NCI-H187 treated with DMSO at 0.1 percent for 48 hours (cell line): Measurements from ENCODE around the gene DCAF8.

Experiments used
- DNase-seq: peaks from one replicate; lab custom pipeline; 2025; lab: John Stamatoyannopoulos, UW

The DCAF8 gene

DNA sequence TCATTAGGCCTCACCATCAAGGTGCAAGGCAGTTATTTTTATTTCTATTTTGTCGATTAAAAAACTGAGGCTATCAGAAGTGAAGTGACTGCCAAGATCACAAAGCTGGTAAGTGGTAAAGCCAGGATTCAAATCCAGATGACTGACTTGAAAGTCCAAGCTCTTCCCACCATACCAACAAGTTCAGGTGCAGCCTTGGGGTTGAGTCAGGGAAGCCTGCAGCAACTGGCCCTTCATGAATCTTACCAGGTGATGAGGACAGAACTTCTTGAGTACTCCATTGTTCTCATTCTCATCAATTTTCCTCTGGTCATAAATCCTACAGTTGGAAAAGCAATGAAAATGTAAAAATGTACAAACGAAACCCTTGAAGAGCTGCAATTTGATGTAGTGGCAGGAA lies 37.0 kb downstream of the DCAF8 start:
- no peak for DNase-seq

DNA sequence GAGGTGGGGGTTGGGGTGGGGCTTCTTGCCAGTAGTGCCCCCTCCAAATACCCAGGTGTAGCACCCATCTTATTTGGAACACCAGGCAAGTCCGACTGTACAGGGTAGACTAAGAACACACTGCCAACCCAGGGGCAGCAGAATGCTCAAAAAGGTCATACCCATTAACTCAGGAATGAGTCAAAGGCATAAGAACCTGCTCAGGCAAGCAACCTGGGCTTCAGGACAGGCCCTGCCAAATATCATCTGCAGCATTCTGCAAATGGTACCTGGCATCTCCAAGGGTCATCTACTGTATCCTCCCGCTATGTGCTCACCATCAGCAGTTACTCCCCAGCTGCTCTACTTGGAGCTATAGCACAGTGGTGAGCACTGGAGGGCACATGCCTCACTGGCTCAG lies 37.7 kb downstream of the DCAF8 start:
- no peak for DNase-seq

DNA sequence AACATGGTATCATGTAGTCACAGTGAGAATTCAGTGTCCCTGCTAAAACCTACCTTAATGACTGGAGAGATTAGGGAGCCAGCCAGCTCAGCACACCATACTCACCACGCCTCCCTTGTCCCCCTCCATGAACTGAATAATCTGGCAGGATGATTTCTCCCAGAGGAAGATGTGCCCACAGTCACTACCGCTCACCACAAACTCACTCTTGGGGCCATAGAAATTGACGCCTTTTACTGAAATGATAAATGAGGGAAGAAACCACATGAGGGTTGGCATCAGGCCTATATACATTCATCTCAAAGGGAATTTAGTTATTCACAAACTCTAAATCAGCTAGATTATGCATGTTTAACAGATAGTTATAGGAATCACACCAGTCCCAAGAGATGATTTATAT lies 39.8 kb downstream of the DCAF8 start:
- no peak for DNase-seq

DNA sequence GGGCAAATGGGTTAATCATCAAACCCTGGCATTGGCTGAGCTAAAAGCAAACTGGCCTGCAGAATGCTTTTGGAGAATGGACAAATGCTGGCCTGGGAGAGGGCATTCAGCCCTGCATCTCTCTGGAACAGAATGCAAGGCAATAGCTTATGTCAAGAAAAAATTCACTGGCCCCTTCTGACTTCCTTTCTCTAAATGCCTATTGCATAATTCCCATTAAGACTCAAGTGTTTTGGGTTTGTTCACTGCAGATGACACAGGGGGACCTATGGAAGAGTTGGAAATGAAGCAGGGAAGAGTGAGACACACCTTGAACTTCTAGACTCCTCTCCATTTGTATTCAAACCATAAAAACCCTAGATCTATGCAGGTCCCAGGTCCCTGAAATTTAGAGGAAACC lies 41.3 kb downstream of the DCAF8 start:
- DNase-seq: no peak

DNA sequence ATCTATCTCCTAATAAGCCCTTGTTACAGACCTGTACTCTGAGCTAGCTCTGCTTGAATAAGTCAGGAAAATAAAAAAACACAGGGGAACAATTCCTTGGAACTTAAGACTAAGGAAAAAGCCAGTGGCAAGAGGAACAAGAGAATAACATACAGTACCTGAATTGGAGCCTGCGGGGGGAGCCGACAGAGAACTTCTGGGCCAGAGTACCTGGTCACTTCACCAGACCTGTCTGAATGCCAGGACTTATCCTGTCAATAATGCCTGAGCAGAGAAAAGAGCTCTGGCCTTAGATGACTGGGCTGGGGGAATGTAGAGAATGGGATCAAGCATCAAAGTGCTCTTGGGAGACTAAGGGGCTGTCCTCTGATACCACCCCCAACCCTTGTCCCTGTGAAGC lies 42.0 kb downstream of the DCAF8 start:
- DNase-seq: no peak

DNA sequence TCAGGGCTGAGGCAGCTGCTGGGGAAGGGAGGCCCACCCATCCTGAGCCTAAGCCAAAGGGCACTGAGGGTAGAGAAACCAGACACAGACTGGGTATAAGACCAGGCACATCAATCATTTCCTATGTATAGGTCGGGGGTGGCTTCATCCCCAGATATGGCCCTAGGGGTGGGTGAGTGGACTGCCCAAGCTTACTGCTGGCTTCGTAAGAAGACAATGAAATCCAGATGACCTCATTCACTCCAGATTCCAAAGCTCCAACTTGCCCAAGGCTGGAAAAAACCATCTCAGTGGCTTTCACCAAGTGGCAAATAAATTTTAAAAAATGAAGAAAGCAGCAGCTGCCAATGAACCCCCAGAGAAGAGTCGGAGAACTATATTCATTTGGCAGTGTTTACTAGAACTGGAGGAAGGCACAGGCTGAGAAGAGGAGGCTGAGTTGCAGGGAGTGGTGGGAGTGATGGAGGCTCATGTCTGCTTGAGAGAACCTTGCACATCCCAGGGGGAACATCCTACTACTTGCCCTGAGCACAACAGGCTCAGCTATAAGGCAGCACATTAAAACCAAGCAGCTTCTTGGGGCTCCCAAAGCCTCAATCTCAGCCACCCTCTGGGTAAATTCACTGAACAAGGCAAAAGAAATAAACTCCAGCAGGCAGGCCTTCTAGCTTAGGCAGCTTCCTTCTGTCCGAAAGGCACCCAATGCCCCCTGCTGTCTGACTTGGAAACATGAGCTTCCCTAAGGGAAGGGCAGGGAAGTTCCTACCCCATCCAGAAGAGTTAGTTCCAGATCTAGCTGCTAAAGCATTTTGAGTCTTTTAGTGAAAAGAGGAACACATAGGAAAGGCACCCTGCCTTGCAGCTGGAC lies 43.1 kb downstream of the DCAF8 start:
- DNase-seq: no peak

DNA sequence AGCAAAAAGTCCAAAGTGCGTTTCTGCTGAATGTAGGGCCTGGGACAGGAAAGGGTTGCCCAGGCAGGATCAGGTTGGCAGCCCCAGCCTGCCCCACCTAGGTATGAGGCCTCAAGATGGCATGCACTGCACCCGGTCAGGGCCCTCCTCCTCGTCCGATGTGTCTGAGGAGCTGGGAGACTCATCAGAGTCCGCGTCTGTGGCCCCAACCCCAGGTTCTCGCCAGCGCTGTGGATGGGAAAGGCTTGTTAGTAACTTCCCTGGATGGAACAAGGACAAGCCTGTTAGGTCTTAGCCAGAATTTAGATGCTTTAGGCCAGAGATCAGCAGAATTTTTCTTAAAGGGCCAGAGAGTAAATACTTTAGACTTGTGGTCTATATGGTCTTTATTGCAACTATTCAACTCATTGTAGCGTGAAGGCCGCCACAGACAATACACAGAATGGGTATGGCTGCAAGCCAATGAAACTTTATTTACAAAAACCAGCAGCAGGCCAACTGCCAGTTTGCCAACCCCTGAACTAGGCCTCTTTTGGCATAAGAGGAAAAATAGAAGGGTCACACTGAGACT lies 44.8 kb downstream of the DCAF8 start:
- DNase-seq: no peak

DNA sequence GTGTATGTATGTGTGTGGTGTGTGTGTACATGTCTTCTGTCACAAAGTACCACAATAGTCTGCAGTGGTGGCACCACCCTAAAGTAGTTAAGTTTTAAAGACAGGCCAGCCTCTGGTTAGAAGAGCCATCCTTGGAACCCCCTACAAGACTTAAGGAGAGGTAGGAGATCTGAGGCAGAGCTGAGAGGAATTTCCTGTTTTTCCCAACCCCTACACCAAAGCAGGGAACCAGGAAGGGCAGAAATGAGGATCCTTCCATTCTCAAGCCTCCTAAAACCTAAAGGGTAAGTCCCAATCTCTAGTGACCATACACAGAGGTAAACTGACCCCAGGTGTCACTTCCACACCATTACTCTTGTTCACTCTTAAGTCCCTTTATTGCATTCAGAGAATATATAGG lies 46.0 kb downstream of the DCAF8 start:
- DNase-seq: no peak

DNA sequence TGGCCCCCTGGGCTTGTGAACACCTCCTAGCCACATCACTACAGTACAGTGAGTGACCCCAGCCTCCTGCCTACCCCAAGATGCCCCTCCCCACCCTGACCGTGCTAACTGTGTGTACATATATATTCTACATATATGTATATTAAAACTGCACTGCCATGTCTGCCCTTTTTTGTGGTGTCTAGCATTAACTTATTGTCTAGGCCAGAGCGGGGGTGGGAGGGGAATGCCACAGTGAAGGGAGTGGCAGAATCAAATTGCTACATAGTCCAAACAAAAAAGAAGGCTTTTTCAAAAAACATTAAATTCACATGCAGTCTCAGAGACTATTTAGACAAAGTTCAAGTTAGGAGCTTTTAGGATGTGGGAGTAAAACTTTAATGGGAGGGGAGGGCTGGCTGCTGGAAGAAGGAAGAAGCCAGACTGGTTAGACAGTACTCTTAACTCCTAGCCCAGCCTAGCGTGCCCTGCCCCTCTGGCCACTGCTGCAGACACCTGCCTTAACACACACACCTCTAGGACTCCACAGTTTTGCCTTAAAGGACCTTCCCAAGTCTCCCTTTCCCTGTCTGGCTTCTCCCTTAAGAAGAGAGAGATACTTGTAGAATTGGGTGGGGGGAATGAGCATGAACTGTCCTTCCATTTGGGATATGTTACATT lies 47.7 kb downstream of the DCAF8 start:
- DNase-seq: no peak

DNA sequence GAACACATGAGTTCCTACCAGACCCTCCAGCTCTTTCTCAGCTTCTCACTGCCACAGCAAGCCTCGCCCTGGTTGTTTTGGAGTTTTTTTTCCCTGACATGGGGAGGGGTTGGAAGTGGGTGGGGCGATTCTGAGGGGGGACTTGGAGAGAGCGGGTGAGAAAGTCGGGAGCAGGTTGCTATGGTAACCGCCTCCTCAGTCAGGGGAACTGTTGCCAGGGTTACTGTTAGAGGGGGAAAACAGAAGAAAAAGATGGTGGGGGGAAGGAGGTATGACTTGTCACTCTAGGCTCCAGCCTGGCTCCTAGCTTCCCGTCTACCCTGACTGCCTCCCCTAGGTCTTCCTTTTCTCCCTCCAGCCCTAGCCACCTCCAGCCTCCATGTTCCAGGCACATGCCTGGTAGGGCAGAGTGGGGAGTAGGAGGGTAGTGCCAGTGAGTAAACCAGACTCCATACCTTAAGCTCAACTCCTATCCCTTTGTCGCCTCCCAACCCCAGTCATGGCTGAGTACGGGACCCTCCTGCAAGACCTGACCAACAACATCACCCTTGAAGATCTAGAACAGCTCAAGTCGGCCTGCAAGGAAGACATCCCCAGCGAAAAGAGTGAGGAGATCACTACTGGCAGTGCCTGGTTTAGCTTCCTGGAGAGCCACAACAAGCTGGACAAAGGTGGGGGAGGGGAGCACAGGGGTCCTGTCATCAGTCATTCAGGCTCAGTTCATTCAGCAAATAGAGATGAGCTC lies 51.1 kb downstream of the DCAF8 start:
- no peak for DNase-seq

DNA sequence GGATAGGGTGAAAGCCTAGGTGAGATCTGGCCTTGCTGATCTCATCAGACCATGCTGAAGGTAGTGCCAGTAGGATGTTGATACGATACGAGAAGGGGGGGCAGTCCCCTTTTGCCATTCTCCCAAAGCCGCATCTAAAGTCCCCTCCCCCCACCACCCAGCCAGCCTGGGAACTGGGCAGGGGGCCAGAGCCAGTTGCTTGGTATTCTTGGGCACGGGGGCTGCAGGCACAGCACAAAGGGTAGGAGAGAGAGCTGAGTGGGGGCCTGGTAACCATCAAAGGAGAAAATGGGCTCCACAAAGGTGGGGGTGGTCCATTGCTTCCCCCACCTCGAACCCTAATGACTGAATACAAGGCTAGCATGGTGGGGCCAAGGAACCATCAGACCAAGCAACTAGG lies 51.8 kb downstream of the DCAF8 start:
- DNase-seq: no peak

DNA sequence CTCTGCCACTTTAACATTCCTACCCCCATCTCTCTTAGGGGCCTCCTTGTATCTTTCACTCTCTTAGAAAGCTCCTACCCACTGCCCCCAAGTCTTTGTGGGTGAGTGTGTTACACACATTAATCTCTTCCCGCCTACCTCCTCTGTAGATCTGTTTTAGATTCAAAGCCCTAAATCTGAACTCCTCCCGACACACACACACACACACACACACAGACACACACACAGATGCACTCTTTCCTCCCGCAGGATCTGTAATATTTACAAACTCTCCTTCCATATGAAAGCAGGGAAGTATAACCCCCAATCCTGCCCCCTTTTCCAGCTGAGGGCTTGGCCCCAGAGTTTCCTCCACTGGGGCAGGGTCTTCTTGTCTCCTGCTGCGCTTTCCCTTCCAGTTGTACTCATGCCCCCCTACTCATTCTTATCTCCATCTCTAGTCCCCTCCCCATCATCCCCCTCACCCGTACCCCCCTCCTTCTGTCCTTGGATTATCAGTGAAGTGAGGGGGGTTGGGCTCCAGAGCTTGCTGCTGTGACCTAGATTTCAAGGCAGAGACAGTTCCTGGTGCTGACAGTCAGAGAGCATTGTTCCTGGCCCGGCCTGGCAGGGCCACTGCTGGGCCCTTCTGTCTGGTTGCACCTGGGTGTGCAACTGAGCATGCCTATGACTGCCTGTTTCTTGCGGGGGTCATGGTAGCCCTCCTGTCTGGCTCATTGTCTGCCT lies 52.9 kb downstream of the DCAF8 start:
- no peak for DNase-seq

DNA sequence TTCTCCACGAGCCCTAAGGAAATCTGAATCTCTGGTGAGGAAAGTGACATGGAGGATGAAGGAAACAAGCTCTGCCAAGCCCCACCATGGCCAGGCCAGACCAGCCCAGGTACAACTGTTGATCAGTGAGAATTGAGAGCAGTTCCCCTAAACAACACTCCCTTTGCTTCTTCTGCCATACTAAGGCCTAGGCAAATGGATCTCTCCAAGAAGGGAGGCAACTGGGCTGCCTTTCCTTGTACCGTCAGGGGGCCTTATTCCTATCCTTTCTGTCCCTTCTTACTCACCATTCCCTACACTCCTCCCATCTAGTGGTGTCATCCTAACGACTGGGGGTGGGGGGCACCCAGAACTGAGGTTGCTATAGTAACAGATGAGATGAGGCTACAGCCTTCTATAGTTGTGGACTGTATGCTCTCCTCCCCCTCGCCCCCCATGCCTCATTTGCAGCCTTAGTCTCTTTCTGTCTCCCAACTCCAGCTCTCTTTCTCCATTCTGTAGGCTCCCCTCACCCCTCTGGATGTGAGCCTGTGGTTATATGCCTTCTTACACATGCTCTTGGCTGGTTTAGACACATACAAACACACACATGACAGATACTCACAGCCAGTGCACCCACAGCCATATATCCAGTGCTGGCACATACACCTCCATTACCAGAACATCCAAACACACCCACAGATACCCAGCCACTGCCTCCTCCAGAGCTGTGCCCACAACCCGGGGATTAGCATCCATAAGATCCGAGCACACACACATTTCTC lies 53.6 kb downstream of the DCAF8 start:
- no peak for DNase-seq

DNA sequence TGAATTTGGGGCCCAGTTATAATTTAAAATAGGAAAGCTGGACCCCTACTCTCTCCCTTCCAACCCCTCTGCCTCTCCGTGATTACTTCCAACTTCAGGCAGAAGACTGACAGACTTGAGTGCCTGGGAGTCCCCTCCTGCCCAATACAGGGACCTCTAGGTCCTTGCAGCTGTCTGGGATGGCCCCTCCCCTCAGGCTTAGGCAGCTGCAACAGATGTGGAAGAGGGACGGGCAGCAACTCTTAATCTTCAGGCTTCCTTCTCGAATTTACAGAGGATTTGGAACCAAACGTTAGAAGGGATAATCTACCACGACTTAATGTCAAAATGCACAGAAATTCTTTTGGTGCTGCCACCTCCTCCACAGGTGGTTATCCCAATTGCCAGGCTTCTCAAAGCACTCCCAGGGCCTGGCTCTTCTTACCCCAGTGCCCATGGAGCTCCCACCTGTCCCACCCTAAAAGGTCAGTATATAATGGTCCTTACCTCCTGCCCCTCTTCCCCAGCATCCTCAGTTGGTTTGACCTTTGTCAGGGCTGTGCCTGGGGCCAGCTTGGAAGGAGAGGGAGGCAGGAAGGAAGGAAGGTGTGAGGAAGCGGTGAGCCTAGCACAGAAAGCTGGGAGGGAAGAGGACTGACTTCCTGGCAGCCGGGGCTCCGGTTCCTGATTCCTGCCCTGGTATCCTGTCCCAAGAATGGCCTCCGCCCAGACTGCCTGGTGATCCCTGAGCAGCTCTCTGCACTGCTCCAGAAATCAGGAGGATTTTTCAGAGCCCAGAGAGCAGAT lies 54.4 kb downstream of the DCAF8 start:
- DNase-seq: no peak

DNA sequence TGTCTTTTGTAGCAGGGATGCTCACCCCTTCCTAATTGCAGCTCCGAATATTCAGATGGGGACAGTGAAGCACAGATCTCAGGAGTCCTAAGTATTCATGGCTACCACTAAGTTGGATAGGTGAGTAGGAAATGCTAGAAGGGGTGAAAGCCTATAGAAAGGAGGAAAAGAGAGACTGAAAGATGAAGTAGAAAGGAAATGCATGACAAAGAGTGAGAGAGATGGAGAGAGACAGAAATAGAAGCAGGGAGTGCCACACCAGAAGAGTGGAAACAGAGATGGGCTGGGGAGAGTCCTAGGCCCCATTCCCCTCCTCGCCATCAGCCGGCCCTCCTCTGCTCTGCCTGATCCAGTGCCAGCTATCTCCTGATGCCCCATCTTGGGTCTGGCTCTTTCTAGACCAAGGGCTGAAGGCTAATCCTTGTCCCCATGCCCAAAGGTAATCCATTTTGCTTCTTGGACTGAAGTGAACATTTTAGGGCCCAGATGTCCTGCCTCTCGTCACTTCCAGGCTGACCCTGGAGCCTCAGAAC lies 55.2 kb downstream of the DCAF8 start:
- DNase-seq: no peak

DNA sequence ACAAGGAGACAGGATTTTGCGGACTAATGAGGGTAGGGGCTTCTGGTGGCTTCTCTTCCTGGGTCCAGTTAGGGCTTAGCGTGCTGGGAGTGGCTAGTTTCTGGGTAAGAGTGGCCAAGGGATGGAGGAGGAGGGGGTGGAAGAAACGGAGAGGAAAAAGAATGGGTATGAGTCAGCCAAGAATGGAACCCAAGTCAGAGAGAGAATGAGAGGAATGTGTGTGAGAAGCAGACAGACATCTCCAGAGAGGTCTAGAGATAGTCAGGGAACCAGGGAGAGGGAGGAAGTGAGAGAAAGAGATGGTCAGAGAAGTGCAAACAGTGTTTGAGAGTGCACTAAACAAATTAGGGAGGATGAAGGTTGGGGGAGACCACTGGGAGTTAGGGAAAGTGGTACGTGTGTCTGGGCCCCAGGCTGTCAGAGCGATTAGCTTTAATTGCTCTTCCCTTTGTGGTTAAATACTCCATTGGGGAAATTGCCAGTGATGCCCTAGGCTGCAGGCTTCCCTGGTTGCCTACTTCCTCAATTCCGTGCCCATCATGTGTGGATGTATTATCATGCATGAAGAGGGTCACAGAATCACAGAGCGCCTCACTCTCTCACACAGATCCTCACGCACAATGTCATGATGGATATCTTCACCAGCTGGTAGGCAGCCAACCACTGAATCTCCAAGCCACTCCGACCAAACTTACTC lies 55.8 kb downstream of the DCAF8 start:
- DNase-seq: no peak

DNA sequence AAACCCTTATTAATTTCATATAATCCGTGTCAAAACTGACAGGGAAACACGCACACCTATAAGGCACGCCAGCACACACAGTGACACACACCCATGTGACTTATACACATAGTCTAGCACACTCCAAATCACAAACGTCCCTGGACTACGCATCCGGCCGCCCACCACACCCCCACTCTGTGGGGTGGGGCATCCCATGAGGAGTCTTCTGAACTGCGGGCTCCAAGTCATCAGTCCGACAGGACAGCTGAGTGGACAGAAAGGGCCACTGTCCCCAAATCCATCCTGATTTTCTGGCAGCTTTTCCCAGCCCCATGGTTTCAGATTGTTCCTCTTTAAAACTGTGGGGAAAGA lies 56.3 kb downstream of the DCAF8 start:
- no peak for DNase-seq

DNA sequence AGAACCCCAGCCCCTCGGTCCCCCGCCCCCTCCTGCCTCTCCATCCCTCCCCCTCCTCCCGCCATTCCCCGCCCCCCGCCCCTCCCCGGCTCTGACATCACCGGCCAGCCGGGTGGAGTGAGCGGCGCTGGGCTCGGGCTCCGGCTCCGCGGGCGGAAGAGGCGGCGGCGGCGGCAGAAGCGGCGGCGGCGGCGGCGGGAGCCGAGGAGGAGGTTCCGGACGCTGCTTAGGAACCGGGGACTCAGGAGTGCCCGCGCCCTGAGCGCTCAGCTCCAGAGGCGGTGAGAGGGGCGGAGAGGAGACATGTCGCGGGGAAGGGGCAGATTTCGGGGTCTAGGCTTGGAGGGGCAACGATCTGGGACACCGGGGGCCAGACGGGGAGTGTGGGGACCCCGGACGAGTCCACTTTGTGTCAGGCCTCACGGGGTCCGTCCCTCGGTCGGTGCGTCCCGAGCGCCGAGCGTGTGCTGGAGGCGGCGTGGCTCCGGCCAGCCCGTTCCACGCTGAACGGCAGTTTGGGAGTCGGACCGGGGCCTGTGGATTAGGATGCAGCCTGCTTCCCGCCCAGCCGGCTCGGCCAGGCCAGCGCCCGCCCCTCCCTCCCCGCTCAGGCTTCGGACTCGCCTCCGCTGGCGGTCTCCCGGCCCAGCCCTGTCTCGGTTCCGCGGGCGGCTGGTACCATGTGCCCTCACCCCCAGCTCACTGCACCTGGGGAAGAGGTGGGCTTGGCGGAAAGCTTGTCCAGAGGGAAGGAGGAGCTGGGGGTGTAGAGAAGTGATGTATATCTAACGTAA lies 56.9 kb downstream of the DCAF8 start, which contains the start of gene PEA15:
Gene PEA15, plus strand, starts transcription at position 143 of the 794 bp plus-strand sequence. CDS start 6,161 bp downstream, outside the sequence.
- DNase-seq: no peak
